ENCODE results near the gene SLC24A3. TPM values are rescaled to one million over a fixed set of nuclear protein-coding genes. Genes with fewer than 3 reads are reported as not detected.

Gene SLC24A3
- total RNA-seq, 1 experiment from 2014 or later: not detected

GRCh38 chr20:19330731-19331130 lies 118.3 kb downstream of the SLC24A3 start:
- Histone ChIP-seq H3K9me3 (ENCODE audit: insufficient read depth, low read depth) (no peaks in the 10 kb centered on the region), H3K4me2 (no peak overlapping the region), H3K4me1 (replicated peaks; ENCODE audit: insufficient read depth) (no peaks in the 10 kb centered on the region), H4K20me1 (ENCODE audit: insufficient read depth) (no peaks in the 10 kb centered on the region), H3K36me3 (ENCODE audit: low read depth) (no peaks in the 10 kb centered on the region), H3K27me3 (ENCODE audit: insufficient read depth, low read depth) (peaks cover 48% of the 10 kb centered on the region), H3K79me2 (ENCODE audit: low read depth) (no peaks in the 10 kb centered on the region), H3K9me2 (ENCODE audit: insufficient read depth) (no peaks in the 10 kb centered on the region), H2AFZ (no peak overlapping the region), H3F3A (ENCODE audit: insufficient read depth, low read depth) (no peaks in the 10 kb centered on the region), H3K4me3 (no peak overlapping the region), H3K27ac (no peak overlapping the region)
- peak in 1 of 2 experiments; percentile 17 for DNase-seq
- no TSS peak for BruUV-seq (replicated peaks)
- POLR2A ChIA-PET (ENCODE audit: unreplicated experiment): no interaction called here
- CTCF ChIA-PET: no interaction called here
- intact Hi-C loops (cut with micrococcal nuclease; ENCODE audit: unreplicated experiment): no loop called here
- TF ChIP-seq EZH2 (IDR thresholded peaks at IDR 0.05; ENCODE audit: low read depth): no peak
- TF ChIP-seq CTCF (conservative IDR thresholded peaks at IDR 0.05): no peak

- TF ChIP-seq EZH2 (IDR thresholded peaks at IDR 0.05; ENCODE audit: low read depth) (no peak), CTCF (conservative IDR thresholded peaks at IDR 0.05) (no peak)
- CTCF ChIA-PET: no interaction called here
- H3K36me3 ChIP-seq (ENCODE audit: low read depth): no peaks in the 10 kb centered on the region
- POLR2A ChIA-PET (ENCODE audit: unreplicated experiment): no interaction called here
- H3F3A ChIP-seq (ENCODE audit: insufficient read depth, low read depth): no peaks in the 10 kb centered on the region
- no TSS peak for BruUV-seq (replicated peaks)
- peak in 1 of 2 experiments; percentile 4 for DNase-seq
- H3K79me2 ChIP-seq (ENCODE audit: low read depth): no peaks in the 10 kb centered on the region
- H3K27me3 ChIP-seq (ENCODE audit: insufficient read depth, low read depth): peaks cover 30% of the 10 kb centered on the region
- H2AFZ ChIP-seq: no peak overlapping the region
- no peaks in the 10 kb centered on the region for H3K4me1 ChIP-seq (replicated peaks; ENCODE audit: insufficient read depth)
- no peaks in the 10 kb centered on the region for H3K9me2 ChIP-seq (ENCODE audit: insufficient read depth)
- H3K4me3 ChIP-seq: no peak overlapping the region
- H4K20me1 ChIP-seq (ENCODE audit: insufficient read depth): no peaks in the 10 kb centered on the region
- no peak overlapping the region for H3K27ac ChIP-seq
- H3K9me3 ChIP-seq (ENCODE audit: insufficient read depth, low read depth): no peaks in the 10 kb centered on the region
- intact Hi-C loops (cut with micrococcal nuclease; ENCODE audit: unreplicated experiment): no loop called here
- no peak overlapping the region for H3K4me2 ChIP-seq
Measured at GRCh38 chr20:19333563-19333962, 121.1 kb downstream of the SLC24A3 start.

- no peak for TF ChIP-seq EZH2 (IDR thresholded peaks at IDR 0.05; ENCODE audit: low read depth)
- TF ChIP-seq CTCF (conservative IDR thresholded peaks at IDR 0.05): no peak
- H3K79me2 ChIP-seq (ENCODE audit: low read depth): no peaks in the 10 kb centered on the region
- ChIA-PET POLR2A (ENCODE audit: unreplicated experiment) (no interaction called here), CTCF (no interaction called here)
- no peaks in the 10 kb centered on the region for H3K9me3 ChIP-seq (ENCODE audit: insufficient read depth, low read depth)
- H3K36me3 ChIP-seq (ENCODE audit: low read depth): no peaks in the 10 kb centered on the region
- H3K4me3 ChIP-seq: no peak overlapping the region
- no peak overlapping the region for H3K4me2 ChIP-seq
- no peaks in the 10 kb centered on the region for H4K20me1 ChIP-seq (ENCODE audit: insufficient read depth)
- no peaks in the 10 kb centered on the region for H3K9me2 ChIP-seq (ENCODE audit: insufficient read depth)
- BruUV-seq (replicated peaks): no TSS peak
- no peaks in the 10 kb centered on the region for H3F3A ChIP-seq (ENCODE audit: insufficient read depth, low read depth)
- no peak for DNase-seq
- no peak overlapping the region for H3K27ac ChIP-seq
- intact Hi-C loops (cut with micrococcal nuclease; ENCODE audit: unreplicated experiment): no loop called here
- H3K27me3 ChIP-seq (ENCODE audit: insufficient read depth, low read depth): peaks cover 22% of the 10 kb centered on the region; the same call in 1 of the 2 replicates
- H3K4me1 ChIP-seq (replicated peaks; ENCODE audit: insufficient read depth): no peaks in the 10 kb centered on the region
- no peak overlapping the region for H2AFZ ChIP-seq
Measured at GRCh38 chr20:19335341-19335740, 122.9 kb downstream of the SLC24A3 start.

Data from PC-9 (cell line).